ENCODE data around the gene C5orf15.

DNA sequence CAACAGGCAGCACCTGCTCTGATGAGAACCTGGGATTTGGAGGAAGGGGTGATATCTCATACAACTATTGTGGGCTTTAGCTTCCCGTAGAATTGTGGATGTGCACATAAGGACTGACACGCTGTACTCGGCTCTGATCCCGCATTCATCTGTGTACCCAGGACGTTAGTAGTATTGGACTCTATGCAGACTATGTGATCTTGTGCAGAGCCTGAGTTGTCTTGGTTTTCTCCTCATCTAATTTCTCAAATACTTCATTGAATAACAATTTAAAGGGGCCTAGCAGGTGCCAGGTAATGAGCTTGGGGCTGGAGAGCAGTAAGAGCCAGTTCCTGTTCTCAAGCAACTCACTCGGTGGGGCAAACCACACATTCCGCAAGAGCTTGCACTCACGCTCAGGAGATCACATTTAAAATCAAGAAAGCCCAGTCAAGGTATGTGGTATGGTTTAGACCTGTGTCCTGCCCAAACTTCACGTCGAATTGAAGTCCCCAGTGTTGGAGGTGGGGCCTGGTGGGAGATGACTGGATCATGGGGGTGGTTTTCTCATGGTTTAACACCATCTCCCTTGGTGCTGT lies 14.8 kb downstream of the C5orf15 start:
- no peak for TF ChIP-seq SMC3 (conservative IDR thresholded peaks at IDR 0.05; ENCODE audit: poor library complexity)
- TF ChIP-seq, protein P1, sequence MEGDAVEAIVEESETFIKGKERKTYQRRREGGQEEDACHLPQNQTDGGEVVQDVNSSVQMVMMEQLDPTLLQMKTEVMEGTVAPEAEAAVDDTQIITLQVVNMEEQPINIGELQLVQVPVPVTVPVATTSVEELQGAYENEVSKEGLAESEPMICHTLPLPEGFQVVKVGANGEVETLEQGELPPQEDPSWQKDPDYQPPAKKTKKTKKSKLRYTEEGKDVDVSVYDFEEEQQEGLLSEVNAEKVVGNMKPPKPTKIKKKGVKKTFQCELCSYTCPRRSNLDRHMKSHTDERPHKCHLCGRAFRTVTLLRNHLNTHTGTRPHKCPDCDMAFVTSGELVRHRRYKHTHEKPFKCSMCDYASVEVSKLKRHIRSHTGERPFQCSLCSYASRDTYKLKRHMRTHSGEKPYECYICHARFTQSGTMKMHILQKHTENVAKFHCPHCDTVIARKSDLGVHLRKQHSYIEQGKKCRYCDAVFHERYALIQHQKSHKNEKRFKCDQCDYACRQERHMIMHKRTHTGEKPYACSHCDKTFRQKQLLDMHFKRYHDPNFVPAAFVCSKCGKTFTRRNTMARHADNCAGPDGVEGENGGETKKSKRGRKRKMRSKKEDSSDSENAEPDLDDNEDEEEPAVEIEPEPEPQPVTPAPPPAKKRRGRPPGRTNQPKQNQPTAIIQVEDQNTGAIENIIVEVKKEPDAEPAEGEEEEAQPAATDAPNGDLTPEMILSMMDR (IDR thresholded peaks at IDR 0.05; ENCODE audit: poor library complexity, severe bottlenecking): no peak
- TF ChIP-seq EZH2 (IDR thresholded peaks at IDR 0.05; ENCODE audit: borderline replicate concordance, insufficient read depth, low read length, poor library complexity, severe bottlenecking): no peak
- TF ChIP-seq POLR2AphosphoS5 (IDR thresholded peaks at IDR 0.05): no peak
